NCI-H2196 treated with DMSO at 0.1 percent for 48 hours (cell line): Measurements from ENCODE around the gene TIMM50.

Source experiments
- DNase-seq: peaks from one replicate; lab custom pipeline; 2025; ENCODE audit not compliant: unreplicated experiment; lab: John Stamatoyannopoulos, UW

The TIMM50 gene

GRCh38 chr19:39498798-39499642 lies 18.4 kb downstream of the TIMM50 start, which contains the start of gene DLL3:
TSS of gene DLL3 (plus strand) at chr19:39498947. CDS start at chr19:39498975, 28 bp downstream.
- peak; percentile 48 for DNase-seq

GRCh38 chr19:39499932-39500331 lies 19.3 kb downstream of the TIMM50 start:
- DNase-seq, result no peak

GRCh38 chr19:39500543-39500942 lies 19.9 kb downstream of the TIMM50 start:
- no peak for DNase-seq

- DNase-seq, result no peak
These were observed 20.7 kb downstream of the TIMM50 start for GRCh38 chr19:39501340-39501739.

- DNase-seq, result no peak
These were observed 22.2 kb downstream of the TIMM50 start for GRCh38 chr19:39502640-39503417.

- no peak for DNase-seq
These were observed 25.9 kb downstream of the TIMM50 start for GRCh38 chr19:39506598-39506943.

- peak; percentile 87 for DNase-seq
These were observed 26.5 kb downstream of the TIMM50 start for GRCh38 chr19:39506944-39507714.

- no peak for DNase-seq
These were observed 27.2 kb downstream of the TIMM50 start for GRCh38 chr19:39507715-39508364.

- DNase-seq, result no peak
These were observed 28.0 kb downstream of the TIMM50 start for GRCh38 chr19:39508629-39509028.

- no peak for DNase-seq
These were observed 28.6 kb downstream of the TIMM50 start for GRCh38 chr19:39509233-39509632.

GRCh38 chr19:39512988-39513387 lies 32.4 kb downstream of the TIMM50 start:
- DNase-seq, result no peak

GRCh38 chr19:39514840-39515550 lies 34.4 kb downstream of the TIMM50 start, which contains the start of gene SELENOV:
TSS of gene SELENOV (plus strand) at chr19:39515139. CDS start at chr19:39515213, 74 bp downstream.
- no peak for DNase-seq

- DNase-seq, result no peak
These were observed 35.0 kb downstream of the TIMM50 start for GRCh38 chr19:39515551-39516191.

GRCh38 chr19:39516270-39516669 lies 35.6 kb downstream of the TIMM50 start:
- no peak for DNase-seq

- DNase-seq, result no peak
These were observed 36.8 kb downstream of the TIMM50 start for GRCh38 chr19:39517432-39517831.

- DNase-seq, result no peak
These were observed 37.8 kb downstream of the TIMM50 start for GRCh38 chr19:39518458-39518857.

GRCh38 chr19:39518975-39519374 lies 38.3 kb downstream of the TIMM50 start:
- no peak for DNase-seq

GRCh38 chr19:39520541-39521484 lies 40.2 kb downstream of the TIMM50 start:
- DNase-seq, result no peak

- no peak for DNase-seq
These were observed 43.9 kb downstream of the TIMM50 start for GRCh38 chr19:39524495-39524894.
